ENCODE data around the gene ESYT1.

ESYT1 gene

DNA sequence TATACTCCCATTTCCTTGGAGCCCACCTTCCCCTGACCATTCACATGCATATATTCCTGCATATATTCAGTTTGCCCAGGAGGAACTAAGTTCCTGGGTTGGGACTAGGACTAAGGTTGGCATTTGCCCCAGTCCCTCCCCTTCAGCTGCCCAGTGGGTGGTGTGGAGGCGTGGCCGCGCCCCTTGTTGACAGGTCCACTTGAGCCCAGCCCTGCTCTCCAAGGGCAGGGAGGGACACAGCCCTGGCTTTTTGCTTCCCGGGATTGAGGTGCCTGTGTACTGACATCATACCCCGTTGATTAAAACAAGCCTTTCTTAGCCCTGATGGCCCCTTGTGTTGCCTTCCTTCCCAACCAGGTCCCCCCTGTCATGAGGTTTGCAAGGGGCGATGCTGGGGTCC, 40.8 kb upstream of the ESYT1 start:
- H3K4me3 ChIP-seq (ENCODE audit: low read depth, low read length): no peak overlapping the region
- TF ChIP-seq, protein P1, sequence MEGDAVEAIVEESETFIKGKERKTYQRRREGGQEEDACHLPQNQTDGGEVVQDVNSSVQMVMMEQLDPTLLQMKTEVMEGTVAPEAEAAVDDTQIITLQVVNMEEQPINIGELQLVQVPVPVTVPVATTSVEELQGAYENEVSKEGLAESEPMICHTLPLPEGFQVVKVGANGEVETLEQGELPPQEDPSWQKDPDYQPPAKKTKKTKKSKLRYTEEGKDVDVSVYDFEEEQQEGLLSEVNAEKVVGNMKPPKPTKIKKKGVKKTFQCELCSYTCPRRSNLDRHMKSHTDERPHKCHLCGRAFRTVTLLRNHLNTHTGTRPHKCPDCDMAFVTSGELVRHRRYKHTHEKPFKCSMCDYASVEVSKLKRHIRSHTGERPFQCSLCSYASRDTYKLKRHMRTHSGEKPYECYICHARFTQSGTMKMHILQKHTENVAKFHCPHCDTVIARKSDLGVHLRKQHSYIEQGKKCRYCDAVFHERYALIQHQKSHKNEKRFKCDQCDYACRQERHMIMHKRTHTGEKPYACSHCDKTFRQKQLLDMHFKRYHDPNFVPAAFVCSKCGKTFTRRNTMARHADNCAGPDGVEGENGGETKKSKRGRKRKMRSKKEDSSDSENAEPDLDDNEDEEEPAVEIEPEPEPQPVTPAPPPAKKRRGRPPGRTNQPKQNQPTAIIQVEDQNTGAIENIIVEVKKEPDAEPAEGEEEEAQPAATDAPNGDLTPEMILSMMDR (IDR thresholded peaks at IDR 0.05; ENCODE audit: insufficient read depth, low read depth, low read length, missing control alignments): no peak
- DNase-seq (ENCODE audit: low read depth): no peak

DNA sequence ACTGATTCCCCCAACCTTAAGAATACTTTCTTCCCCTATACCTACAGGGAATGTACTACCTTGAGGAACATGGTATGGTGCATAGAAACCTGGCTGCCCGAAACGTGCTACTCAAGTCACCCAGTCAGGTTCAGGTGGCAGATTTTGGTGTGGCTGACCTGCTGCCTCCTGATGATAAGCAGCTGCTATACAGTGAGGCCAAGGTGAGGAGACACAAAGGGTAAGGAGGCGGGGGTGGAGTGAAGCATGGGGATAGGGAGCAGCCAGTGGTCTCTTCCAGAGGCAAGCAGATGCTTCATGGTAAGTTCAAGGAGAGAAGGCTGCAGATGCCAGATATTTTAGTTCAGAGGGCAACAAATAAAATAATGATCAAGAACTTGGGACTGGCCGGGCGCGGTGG, 30.3 kb upstream of the ESYT1 start:
- TF ChIP-seq, protein P1 (IDR thresholded peaks at IDR 0.05; ENCODE audit: insufficient read depth, low read depth, low read length, missing control alignments): no peak
- no peak overlapping the region for H3K4me3 ChIP-seq (ENCODE audit: low read depth, low read length)
- DNase-seq (ENCODE audit: low read depth): no peak

DNA sequence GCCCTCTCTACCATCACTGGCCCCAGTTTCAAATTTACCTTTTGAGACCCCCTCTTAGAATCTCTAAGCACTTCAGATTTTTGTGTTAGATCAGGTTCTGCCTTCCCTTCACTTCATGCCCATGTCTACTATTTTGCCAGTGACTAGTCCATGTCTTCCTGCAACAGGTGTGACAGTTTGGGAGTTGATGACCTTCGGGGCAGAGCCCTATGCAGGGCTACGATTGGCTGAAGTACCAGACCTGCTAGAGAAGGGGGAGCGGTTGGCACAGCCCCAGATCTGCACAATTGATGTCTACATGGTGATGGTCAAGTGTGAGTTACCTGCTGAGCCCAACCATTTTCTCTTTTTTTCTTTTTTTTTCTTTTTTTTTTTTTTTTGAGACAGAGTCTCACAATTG, 29.5 kb upstream of the ESYT1 start:
- TF ChIP-seq, protein P1 (IDR thresholded peaks at IDR 0.05; ENCODE audit: insufficient read depth, low read depth, low read length, missing control alignments): no peak
- no peak overlapping the region for H3K4me3 ChIP-seq (ENCODE audit: low read depth, low read length)
- DNase-seq (ENCODE audit: low read depth): no peak

DNA sequence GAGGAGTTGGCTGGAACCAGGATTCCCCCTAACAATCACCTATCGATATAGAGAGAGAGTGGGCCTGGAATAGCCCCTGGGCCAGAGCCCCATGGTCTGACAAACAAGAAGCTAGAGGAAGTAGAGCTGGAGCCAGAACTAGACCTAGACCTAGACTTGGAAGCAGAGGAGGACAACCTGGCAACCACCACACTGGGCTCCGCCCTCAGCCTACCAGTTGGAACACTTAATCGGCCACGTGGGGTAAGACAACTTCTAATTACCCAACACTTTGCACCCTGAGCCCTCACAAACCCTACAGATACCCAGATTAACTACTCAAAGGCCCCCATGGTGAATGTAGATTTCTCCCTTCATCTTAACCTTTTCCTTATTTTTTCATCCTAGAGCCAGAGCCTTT, 28.3 kb upstream of the ESYT1 start:
- no peak overlapping the region for H3K4me3 ChIP-seq (ENCODE audit: low read depth, low read length)
- no peak for DNase-seq (ENCODE audit: low read depth)
- TF ChIP-seq, protein P1 (IDR thresholded peaks at IDR 0.05; ENCODE audit: insufficient read depth, low read depth, low read length, missing control alignments): no peak

DNA sequence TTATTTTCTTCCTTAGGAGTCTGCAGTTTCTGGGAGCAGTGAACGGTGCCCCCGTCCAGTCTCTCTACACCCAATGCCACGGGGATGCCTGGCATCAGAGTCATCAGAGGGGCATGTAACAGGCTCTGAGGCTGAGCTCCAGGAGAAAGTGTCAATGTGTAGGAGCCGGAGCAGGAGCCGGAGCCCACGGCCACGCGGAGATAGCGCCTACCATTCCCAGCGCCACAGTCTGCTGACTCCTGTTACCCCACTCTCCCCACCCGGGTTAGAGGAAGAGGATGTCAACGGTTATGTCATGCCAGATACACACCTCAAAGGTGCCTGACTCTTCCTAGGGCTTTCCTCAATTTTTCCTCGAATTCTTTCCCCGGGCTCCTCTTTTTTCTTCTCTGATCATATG, 27.0 kb upstream of the ESYT1 start:
- no peak overlapping the region for H3K4me3 ChIP-seq (ENCODE audit: low read depth, low read length)
- DNase-seq (ENCODE audit: low read depth): no peak
- TF ChIP-seq, protein P1 (IDR thresholded peaks at IDR 0.05; ENCODE audit: insufficient read depth, low read depth, low read length, missing control alignments): no peak

DNA sequence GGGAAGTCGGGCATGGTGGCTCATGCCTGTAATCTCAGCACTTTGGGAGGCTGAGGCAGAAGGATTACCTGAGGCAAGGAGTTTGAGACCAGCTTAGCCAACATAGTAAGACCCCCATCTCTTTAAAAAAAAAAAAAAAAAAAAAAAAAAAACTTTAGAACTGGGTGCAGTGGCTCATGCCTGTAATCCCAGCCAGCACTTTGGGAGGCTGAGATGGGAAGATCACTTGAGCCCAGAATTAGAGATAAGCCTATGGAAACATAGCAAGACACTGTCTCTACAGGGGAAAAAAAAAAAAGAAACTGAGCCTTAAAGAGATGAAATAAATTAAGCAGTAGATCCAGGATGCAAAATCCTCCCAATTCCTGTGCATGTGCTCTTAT, 25.4 kb upstream of the ESYT1 start:
- TF ChIP-seq, protein P1 (IDR thresholded peaks at IDR 0.05; ENCODE audit: insufficient read depth, low read depth, low read length, missing control alignments): no peak

DNA sequence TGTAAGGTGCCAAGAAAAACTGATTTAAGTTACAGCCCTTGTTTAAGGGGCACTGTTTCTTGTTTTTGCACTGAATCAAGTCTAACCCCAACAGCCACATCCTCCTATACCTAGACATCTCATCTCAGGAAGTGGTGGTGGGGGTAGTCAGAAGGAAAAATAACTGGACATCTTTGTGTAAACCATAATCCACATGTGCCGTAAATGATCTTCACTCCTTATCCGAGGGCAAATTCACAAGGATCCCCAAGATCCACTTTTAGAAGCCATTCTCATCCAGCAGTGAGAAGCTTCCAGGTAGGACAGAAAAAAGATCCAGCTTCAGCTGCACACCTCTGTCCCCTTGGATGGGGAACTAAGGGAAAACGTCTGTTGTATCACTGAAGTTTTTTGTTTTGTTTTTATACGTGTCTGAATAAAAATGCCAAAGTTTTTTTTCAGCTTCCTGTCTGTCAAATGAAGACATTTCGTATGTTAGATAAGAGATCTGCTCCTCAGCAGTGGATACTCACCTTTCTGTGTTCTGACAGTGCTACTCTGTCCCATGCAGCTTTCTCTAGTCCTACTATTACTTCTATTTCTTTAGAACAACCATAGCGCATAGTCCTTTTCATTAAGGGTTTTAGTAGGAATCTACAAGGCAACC, 24.9 kb upstream of the ESYT1 start:
- TF ChIP-seq, protein P1 (IDR thresholded peaks at IDR 0.05; ENCODE audit: insufficient read depth, low read depth, low read length, missing control alignments): no peak
- H3K4me3 ChIP-seq (ENCODE audit: low read depth, low read length): peak overlapping the region; percentile 74
- no peak for DNase-seq (ENCODE audit: low read depth)

More for the DNA sequence above, 25.4 kb upstream of the ESYT1 start:
- H3K4me3 ChIP-seq (ENCODE audit: low read depth, low read length): no peak overlapping the region
- no peak for DNase-seq (ENCODE audit: low read depth)
